ENCODE results near the gene CDK5.

- no peak for TF ChIP-seq CTCF (IDR thresholded peaks at IDR 0.05)
- no peak for TF ChIP-seq POLR2A (IDR thresholded peaks at IDR 0.05)
Measured at GRCh38 chr7:151062399-151063211, 4.9 kb upstream of the CDK5 start.

Measured in ovary (tissue), 3 donors.